HCT116 (cell line): Measurements from ENCODE around the gene GNG2. TPM values are rescaled to one million over a fixed set of nuclear protein-coding genes. Genes with fewer than 3 reads are reported as not detected.

Source experiments
- ATAC-seq: fragments of 200-7000 bp; cut with Tn5 transposase; 2 replicates; pipeline ENCODE4 v1.9.1; 2020; ENCODE audit warnings: mild to moderate bottlenecking, moderate library complexity
- BruUV-seq: library from RNA; stranded (reverse); fragments of 400-500 nt; replicated peaks from 2 replicates; lab custom pipeline; 2021; lab: Mats Ljungman, UMichigan
- CTCF ChIA-PET: fragments of 300-600 bp; sonication (Branson Sonifier 250); formaldehyde crosslinking; loops from one replicate; lab custom pipeline; 2021; ENCODE audit warnings: antibody characterized with exemption; lab: Charles Lee
- POLR2A ChIA-PET: fragments of 300-600, 350-600 bp; sonication (Branson Sonifier 250); formaldehyde crosslinking; loops from one replicate; lab custom pipeline; 2021; ENCODE audit warnings: antibody characterized with exemption; lab: Charles Lee
- RAD21 ChIA-PET, 2 experiments: fragments of 300-600 bp; sonication (Branson Sonifier 250); formaldehyde crosslinking; loops; one replicate each; lab custom pipeline; 2023; ENCODE audit warnings: low total read pairs in 2 of 2; ENCODE audit not compliant: uncharacterized antibody in 2 of 2, unreplicated experiment in 2 of 2, low non-redundant PET in 1 of 2; lab: Charles Lee
- DNase-seq: peaks from one replicate; pipeline ENCODE4 v3.0.0-alpha.2; 2010; ENCODE audit warnings: low read depth, low spot score
- H2AFZ ChIP-seq: fragments of 200-600 bp; shearing (Covaris generic), sonication (generic); 2 replicates; pipeline ENCODE4 v1.6.1; 2017; ENCODE audit warnings: low read depth, mixed run types, mixed read lengths, antibody characterized with exemption, low read length; ENCODE audit not compliant: poor library complexity, severe bottlenecking
- H3K27ac ChIP-seq: 2 replicates; pipeline ENCODE4 v1.5.1; 2012; ENCODE audit warnings: low read depth, low read length
- H3K27me3 ChIP-seq: fragments of 200-600 bp; sonication (generic); 2 replicates; pipeline ENCODE4 v1.6.1; 2016; ENCODE audit warnings: mixed run types, low read length, mixed read lengths; ENCODE audit not compliant: insufficient read depth
- H3K36me3 ChIP-seq, 2 experiments: fragments of 200-500 bp in 1 of 2; fragments of 200-600 bp in 1 of 2; sonication (Bioruptor generic) in 1 of 2; sonication (generic) in 1 of 2; 2 replicates each; pipeline versions ENCODE4 v1.5.1 to v1.6.1; 2014 to 2016; ENCODE audit warnings: low read length in 2 of 2, inconsistent platforms in 1 of 2, mixed read lengths in 1 of 2, mixed run types in 1 of 2; ENCODE audit not compliant: insufficient read depth in 2 of 2, control insufficient read depth in 1 of 2
- H3K4me1 ChIP-seq, 2 experiments: fragments of 200-600 bp in 1 of 2; sonication (generic) in 1 of 2; 2 replicates each; pipeline versions ENCODE4 v1.5.1 to v1.6.1; 2012 to 2017; ENCODE audit warnings: low read length in 2 of 2, inconsistent platforms in 1 of 2, mild to moderate bottlenecking in 1 of 2, mixed read lengths in 1 of 2, mixed run types in 1 of 2, moderate library complexity in 1 of 2; ENCODE audit not compliant: insufficient read depth in 2 of 2, control insufficient read depth in 1 of 2
- H3K4me2 ChIP-seq: fragments of 200-600 bp; sonication (generic); 2 replicates; pipeline ENCODE4 v1.6.1; 2017; ENCODE audit warnings: mixed run types, low read length, mixed read lengths
- H3K4me3 ChIP-seq, 2 experiments: fragments of 200-600 bp in 1 of 2; sonication (generic) in 1 of 2; replicated peaks in 1 of 2; 2 replicates each; pipeline ENCODE4 v1.5.1; 2011 to 2016; ENCODE audit warnings: low read length in 2 of 2, control low read depth in 1 of 2, low read depth in 1 of 2, mild to moderate bottlenecking in 1 of 2, mixed read lengths in 1 of 2, mixed run types in 1 of 2
- H3K79me2 ChIP-seq: fragments of 200-600 bp; sonication (generic); 2 replicates; pipeline ENCODE4 v1.6.1; 2017; ENCODE audit warnings: mild to moderate bottlenecking, mixed run types, low read length, moderate library complexity, mixed read lengths; ENCODE audit not compliant: insufficient read depth
- H3K9ac ChIP-seq: fragments of 200-600 bp; sonication (generic); 2 replicates; pipeline ENCODE4 v1.6.1; 2016; ENCODE audit warnings: low read length, mixed read lengths
- H3K9me2 ChIP-seq: fragments of 200-600 bp; sonication (generic), shearing (Covaris generic); 2 replicates; pipeline ENCODE4 v1.6.1; 2017; ENCODE audit warnings: mixed run types, mild to moderate bottlenecking, moderate library complexity; ENCODE audit not compliant: insufficient read depth
- H3K9me3 ChIP-seq, 2 experiments: fragments of 200-500 bp in 1 of 2; fragments of 200-600 bp in 1 of 2; sonication (Bioruptor generic) in 1 of 2; sonication (generic) in 1 of 2; 2 replicates each; pipeline ENCODE4 v1.6.1; 2014 to 2017; ENCODE audit warnings: low read length in 2 of 2, mixed read lengths in 2 of 2, inconsistent platforms in 1 of 2, low read depth in 1 of 2, mild to moderate bottlenecking in 1 of 2, mixed run types in 1 of 2, moderate library complexity in 1 of 2; ENCODE audit not compliant: control insufficient read depth in 1 of 2, insufficient read depth in 1 of 2
- H4K20me1 ChIP-seq: fragments of 200-600 bp; sonication (generic), shearing (Covaris generic); 2 replicates; pipeline ENCODE4 v1.6.1; 2017; ENCODE audit warnings: mixed run types, mild to moderate bottlenecking, moderate library complexity; ENCODE audit not compliant: insufficient read depth
- ATF3 ChIP-seq: IDR thresholded peaks from 2 replicates; pipeline ENCODE4 v1.6.1; 2012
- CBX3 ChIP-seq: IDR thresholded peaks from 2 replicates; pipeline ENCODE4 v1.6.1; 2012; ENCODE audit warnings: low read depth
- CEBPB ChIP-seq: IDR thresholded peaks from 2 replicates; pipeline ENCODE4 v1.6.1; 2012; ENCODE audit warnings: low read depth
- CTCF ChIP-seq, 3 experiments: fragments of 200-600 bp in 1 of 3; sonication (generic) in 1 of 3; IDR thresholded peaks in 2 of 3; conservative IDR thresholded peaks in 1 of 3; 2 replicates each; pipeline ENCODE4 v1.5.1; 2012 to 2017; ENCODE audit warnings: low read depth in 2 of 3, low read length in 2 of 3, antibody characterized with exemption in 1 of 3, borderline replicate concordance in 1 of 3, control low read depth in 1 of 3, mild to moderate bottlenecking in 1 of 3, mixed read lengths in 1 of 3, mixed run types in 1 of 3, moderate library complexity in 1 of 3; ENCODE audit not compliant: insufficient read depth in 1 of 3
- ELF1 ChIP-seq: IDR thresholded peaks from 2 replicates; pipeline ENCODE4 v1.6.1; 2012; ENCODE audit warnings: low read depth, borderline replicate concordance
- JUND ChIP-seq: IDR thresholded peaks from 2 replicates; pipeline ENCODE4 v1.6.1; 2012
- RAD21 ChIP-seq: IDR thresholded peaks from 2 replicates; pipeline ENCODE4 v1.6.1; 2012; ENCODE audit warnings: low read depth, mild to moderate bottlenecking
- SRF ChIP-seq: IDR thresholded peaks from 2 replicates; pipeline ENCODE4 v1.6.1; 2012; ENCODE audit warnings: low read depth
- TCF7L2 ChIP-seq: IDR thresholded peaks from 2 replicates; pipeline ENCODE4 v1.7.0; 2011; ENCODE audit warnings: borderline replicate concordance, inconsistent platforms; ENCODE audit not compliant: insufficient read depth, insufficient read length; ENCODE audit errors: extremely low read depth
- YY1 ChIP-seq: IDR thresholded peaks from 2 replicates; pipeline ENCODE4 v1.6.1; 2011; ENCODE audit warnings: low read length, low read depth, moderate library complexity, mild to moderate bottlenecking; ENCODE audit not compliant: insufficient replicate concordance; ENCODE audit errors: extremely low read depth
- ZBTB33 ChIP-seq: IDR thresholded peaks from 2 replicates; pipeline ENCODE4 v1.6.1; 2011; ENCODE audit warnings: mild to moderate bottlenecking, low read length, moderate library complexity; ENCODE audit not compliant: insufficient replicate concordance; ENCODE audit errors: extremely low read depth
- ZFX ChIP-seq: fragments of 450-650 bp; IDR thresholded peaks from 2 replicates; pipeline ENCODE4 v1.6.1; 2017
- intact Hi-C: fragments of 100-400 bp; cut with micrococcal nuclease; formaldehyde crosslinking; loops from 2 replicates; pipeline ENCODE4 v1.10.0; 2022
- total RNA-seq: library from RNA; stranded (reverse); gene quantifications from one replicate; pipeline ENCODE4 v1.2.1, GENCODE V29; 2021; ENCODE audit not compliant: unreplicated experiment

Gene GNG2
- total RNA-seq, 1 experiment from 2014 or later, result 0.74 TPM

- no peaks in the 10 kb centered on the region for H3K27me3 ChIP-seq
- ChIA-PET RAD21 (no interaction called here), POLR2A (no interaction called here), CTCF (interaction anchor here (1.2 to 1.4 kb wide), 2 partner anchors 16 to 24 kb away, joined by 4 read pairs; no protein-coding TSS in a partner anchor)
- H3K4me2 ChIP-seq, result no peak overlapping the region
- H3K36me3 ChIP-seq, result no peaks in the 10 kb centered on the region
- TF ChIP-seq ATF3 (no peak), CTCF (IDR thresholded peaks at IDR 0.05 in 2 of 3, conservative IDR thresholded peaks at IDR 0.05 in 1 of 3; ENCODE audit: borderline replicate concordance in 1 of 3, insufficient read depth in 1 of 3, low read depth in 2 of 3, low read length in 2 of 3) (0 out of 6 replicates have a peak, but pooled peaks of 2 of the 3 experiments have one; percentile 3 to 9), JUND (no peak), RAD21 (peak; percentile 22; the same call in 1 of the 2 replicates), CEBPB (no peak), YY1 (no peak), CBX3 (no peak)
- no peaks in the 10 kb centered on the region for H3K79me2 ChIP-seq
- BruUV-seq, result no TSS peak
- H3K9ac ChIP-seq, result no peak overlapping the region
- DNase-seq (no peak), ATAC-seq (no peak)
- intact Hi-C loops, result no loop called here
- H3K4me1 ChIP-seq, result no peaks in the 10 kb centered on the region; a peak in 1 of 4 replicates
- H2AFZ ChIP-seq, result no peak overlapping the region
- H3K9me2 ChIP-seq, result no peaks in the 10 kb centered on the region
- H3K4me3 ChIP-seq, result no peak overlapping the region
- H3K9me3 ChIP-seq, result no peaks in the 10 kb centered on the region
- H4K20me1 ChIP-seq, result no peaks in the 10 kb centered on the region
- H3K27ac ChIP-seq, result no peak overlapping the region
These were observed 94.2 kb downstream of the GNG2 start for GRCh38 chr14:51954657-51955056.

GRCh38 chr14:51957950-51958349 is 97.5 kb downstream of the GNG2 start:
- H3K27me3 ChIP-seq, result no peaks in the 10 kb centered on the region
- no peak overlapping the region for H3K4me3 ChIP-seq
- H3K4me1 ChIP-seq, result no peaks in the 10 kb centered on the region; a peak in 1 of 4 replicates
- CTCF ChIA-PET, result no interaction called here
- DNase-seq, result no peak
- no TSS peak for BruUV-seq
- no peaks in the 10 kb centered on the region for H3K79me2 ChIP-seq
- no peaks in the 10 kb centered on the region for H3K36me3 ChIP-seq
- no peak overlapping the region for H3K9ac ChIP-seq
- no peaks in the 10 kb centered on the region for H3K9me2 ChIP-seq
- H3K9me3 ChIP-seq, result no peaks in the 10 kb centered on the region
- no peak for ATAC-seq
- no peaks in the 10 kb centered on the region for H4K20me1 ChIP-seq
- H2AFZ ChIP-seq, result no peak overlapping the region
- RAD21 ChIA-PET, result no interaction called here
- intact Hi-C loops, result no loop called here
- POLR2A ChIA-PET, result no interaction called here
- H3K27ac ChIP-seq, result no peak overlapping the region
- H3K4me2 ChIP-seq, result no peak overlapping the region
- TF ChIP-seq ELF1, result no peak
- TF ChIP-seq TCF7L2, result no peak
- TF ChIP-seq ZFX, result no peak
- TF ChIP-seq ZBTB33, result no peak
- TF ChIP-seq CEBPB, result no peak
- no peak for TF ChIP-seq CTCF (IDR thresholded peaks at IDR 0.05 in 2 of 3, conservative IDR thresholded peaks at IDR 0.05 in 1 of 3; ENCODE audit: borderline replicate concordance in 1 of 3, insufficient read depth in 1 of 3, low read depth in 2 of 3, low read length in 2 of 3)
- no peak for TF ChIP-seq SRF
